ENCODE results near the gene CLDND2.

DNA sequence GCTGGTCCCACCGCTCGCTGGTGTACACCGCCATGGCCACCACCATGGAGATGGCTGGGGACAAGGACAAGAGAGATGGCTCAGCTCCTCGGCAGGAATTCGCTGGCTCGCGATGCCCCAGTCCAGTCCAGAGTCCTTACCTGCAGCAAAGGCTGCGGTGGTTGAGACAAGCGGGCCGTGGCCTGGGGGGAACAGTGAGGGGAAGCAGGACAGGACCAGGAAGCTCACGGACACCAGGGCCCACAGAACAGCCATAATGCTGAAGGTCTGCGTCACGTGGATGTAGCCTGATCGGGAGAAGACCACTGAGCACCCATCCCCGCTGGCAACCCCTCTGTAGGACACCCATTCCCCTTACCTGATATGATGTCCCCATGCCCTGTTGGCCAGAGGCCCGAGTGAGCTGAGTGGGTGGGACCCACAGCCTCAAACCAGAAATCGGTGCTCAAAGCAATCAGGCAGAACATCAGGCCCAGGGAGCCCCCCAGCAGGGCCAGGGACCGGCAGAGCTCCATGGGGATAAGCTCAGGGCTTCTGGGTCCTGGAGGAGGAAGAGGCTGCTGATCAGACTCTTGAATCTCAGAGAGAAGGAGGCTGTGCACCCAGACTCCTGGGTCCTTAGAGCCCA is 3.3 kb upstream of the CLDND2 start:
- TF ChIP-seq, protein P1, sequence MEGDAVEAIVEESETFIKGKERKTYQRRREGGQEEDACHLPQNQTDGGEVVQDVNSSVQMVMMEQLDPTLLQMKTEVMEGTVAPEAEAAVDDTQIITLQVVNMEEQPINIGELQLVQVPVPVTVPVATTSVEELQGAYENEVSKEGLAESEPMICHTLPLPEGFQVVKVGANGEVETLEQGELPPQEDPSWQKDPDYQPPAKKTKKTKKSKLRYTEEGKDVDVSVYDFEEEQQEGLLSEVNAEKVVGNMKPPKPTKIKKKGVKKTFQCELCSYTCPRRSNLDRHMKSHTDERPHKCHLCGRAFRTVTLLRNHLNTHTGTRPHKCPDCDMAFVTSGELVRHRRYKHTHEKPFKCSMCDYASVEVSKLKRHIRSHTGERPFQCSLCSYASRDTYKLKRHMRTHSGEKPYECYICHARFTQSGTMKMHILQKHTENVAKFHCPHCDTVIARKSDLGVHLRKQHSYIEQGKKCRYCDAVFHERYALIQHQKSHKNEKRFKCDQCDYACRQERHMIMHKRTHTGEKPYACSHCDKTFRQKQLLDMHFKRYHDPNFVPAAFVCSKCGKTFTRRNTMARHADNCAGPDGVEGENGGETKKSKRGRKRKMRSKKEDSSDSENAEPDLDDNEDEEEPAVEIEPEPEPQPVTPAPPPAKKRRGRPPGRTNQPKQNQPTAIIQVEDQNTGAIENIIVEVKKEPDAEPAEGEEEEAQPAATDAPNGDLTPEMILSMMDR (IDR thresholded peaks at IDR 0.05), result no peak
- TF ChIP-seq POLR2A (IDR thresholded peaks at IDR 0.05), result no peak

All from Peyer's patch (tissue), 4 donors.